Nephron (organoid): ENCODE data around the gene QRICH2.

Experiments used
- H3K27ac Mint-ChIP-seq, 3 experiments: 2 replicates each; pipeline ENCODE4 v1.8.0; 2020; ENCODE audit warnings: mixed read lengths in 3 of 3, mild to moderate bottlenecking in 2 of 3, moderate library complexity in 1 of 3
- H3K27me3 Mint-ChIP-seq: 2 replicates; pipeline ENCODE4 v1.8.0; 2021; ENCODE audit warnings: low read depth, mild to moderate bottlenecking, moderate library complexity, mixed read lengths
- H3K36me3 Mint-ChIP-seq: 2 replicates; pipeline ENCODE4 v1.8.0; 2020; ENCODE audit warnings: low read depth, mixed read lengths
- H3K4me1 Mint-ChIP-seq: 2 replicates; pipeline ENCODE4 v1.8.0; 2020; ENCODE audit warnings: mixed read lengths
- H3K4me3 Mint-ChIP-seq, 3 experiments: 2 replicates each; pipeline ENCODE4 v1.8.0; 2020; ENCODE audit warnings: mild to moderate bottlenecking in 3 of 3, mixed read lengths in 3 of 3, moderate library complexity in 2 of 3
- H3K9me3 Mint-ChIP-seq: 2 replicates; pipeline ENCODE4 v1.8.0; 2020; ENCODE audit warnings: mixed read lengths
- CTCF ChIP-seq, 3 experiments: fragments of 200-600 bp; sonication (generic); IDR thresholded peaks; one replicate each; pipeline ENCODE4 v1.5.0; 2021; ENCODE audit warnings: antibody characterized with exemption in 3 of 3; ENCODE audit not compliant: unreplicated experiment in 3 of 3

QRICH2 gene

GRCh38 chr17:76265624-76266243 is 42.3 kb downstream of the QRICH2 start:
- H3K4me3 Mint-ChIP-seq, result peak overlapping the region; percentile 87 to 92 (median 92)

GRCh38 chr17:76264755-76265623 is 43.1 kb downstream of the QRICH2 start, which contains the start of gene UBALD2:
Gene UBALD2 (plus strand): TSS chr17:76265348. CDS start chr17:76265506, 158 bp downstream.
- Mint-ChIP-seq H3K36me3 (peaks cover 12% of the 10 kb centered on the region), H3K4me1 (peaks cover 46% of the 10 kb centered on the region), H3K27ac (peak within 1 kb of the TSS; percentile 81 to 98 (median 94)), H3K9me3 (no peaks in the 10 kb centered on the region), H3K4me3 (peak within 1 kb of the TSS; percentile 87 to 92 (median 92)), H3K27me3 (no peaks in the 10 kb centered on the region)
- no peak for TF ChIP-seq CTCF (IDR thresholded peaks at IDR 0.05; ENCODE audit: unreplicated experiment in 3 of 3)

More at GRCh38 chr17:76265624-76266243, 42.3 kb downstream of the QRICH2 start:
- H3K9me3 Mint-ChIP-seq, result no peaks in the 10 kb centered on the region
- H3K27ac Mint-ChIP-seq, result peak overlapping the region in 1 of 3 experiments; percentile 90
- no peaks in the 10 kb centered on the region for H3K27me3 Mint-ChIP-seq
- no peak for TF ChIP-seq CTCF (IDR thresholded peaks at IDR 0.05; ENCODE audit: unreplicated experiment in 3 of 3)
- H3K4me1 Mint-ChIP-seq, result peaks cover 46% of the 10 kb centered on the region
- H3K36me3 Mint-ChIP-seq, result peaks cover 12% of the 10 kb centered on the region

- Mint-ChIP-seq H3K27me3 (no peaks in the 10 kb centered on the region), H3K27ac (peak overlapping the region; percentile 81 to 98 (median 94)), H3K4me1 (peaks cover 40% of the 10 kb centered on the region), H3K36me3 (peaks cover 11% of the 10 kb centered on the region), H3K4me3 (peak overlapping the region; percentile 77 to 88 (median 86)), H3K9me3 (no peaks in the 10 kb centered on the region)
- TF ChIP-seq CTCF (IDR thresholded peaks at IDR 0.05; ENCODE audit: unreplicated experiment in 3 of 3), result no peak
Observed at GRCh38 chr17:76264425-76264754, 43.7 kb downstream of the QRICH2 start.

GRCh38 chr17:76263896-76264295 is 44.2 kb downstream of the QRICH2 start:
- Mint-ChIP-seq H3K4me1 (peaks cover 35% of the 10 kb centered on the region), H3K9me3 (no peaks in the 10 kb centered on the region), H3K27ac (peak overlapping the region; percentile 80 to 98 (median 94)), H3K27me3 (no peaks in the 10 kb centered on the region), H3K36me3 (peaks cover 6% of the 10 kb centered on the region), H3K4me3 (no peak overlapping the region)
- TF ChIP-seq CTCF (IDR thresholded peaks at IDR 0.05; ENCODE audit: unreplicated experiment in 3 of 3), result no peak

- no peaks in the 10 kb centered on the region for H3K9me3 Mint-ChIP-seq
- TF ChIP-seq CTCF (IDR thresholded peaks at IDR 0.05; ENCODE audit: unreplicated experiment in 3 of 3), result no peak
- no peaks in the 10 kb centered on the region for H3K27me3 Mint-ChIP-seq
Observed at GRCh38 chr17:76262732-76263344, 45.2 kb downstream of the QRICH2 start.

More at GRCh38 chr17:76262732-76263344, 45.2 kb downstream of the QRICH2 start:
- Mint-ChIP-seq H3K4me3 (peak overlapping the region; percentile 20 to 63 (median 60)), H3K36me3 (peaks cover 1% of the 10 kb centered on the region), H3K4me1 (peaks cover 31% of the 10 kb centered on the region), H3K27ac (peak overlapping the region; percentile 80 to 98 (median 94))
